Measurements from ENCODE around the gene DLG4.
A peak's percentile ranks its signal among the peaks of the same experiment; 100 is the strongest.

The DLG4 gene

GRCh38 chr17:7238420-7239090 lies 18.9 kb upstream of the DLG4 start:
- Histone ChIP-seq H3K4me1 (ENCODE audit: control insufficient read depth, insufficient read depth, low read length) (peaks cover 15% of the 10 kb centered on the region), H3K36me3 (ENCODE audit: control insufficient read depth, insufficient read depth, low read length) (peaks cover 38% of the 10 kb centered on the region), H3K27ac (ENCODE audit: low read depth, low read length) (peak overlapping the region; percentile 90)

GRCh38 chr17:7237761-7238419 lies 18.3 kb upstream of the DLG4 start:
- H3K9me3 ChIP-seq (ENCODE audit: control insufficient read depth, insufficient read depth, low read depth, low read length): no peaks in the 10 kb centered on the region
- no peaks in the 10 kb centered on the region for H3K27me3 ChIP-seq (ENCODE audit: control insufficient read depth, insufficient read depth, low read length)
- H3K4me3 ChIP-seq (ENCODE audit: low read depth, low read length): peak overlapping the region; percentile 95
- H3K4me1 ChIP-seq (ENCODE audit: control insufficient read depth, insufficient read depth, low read length): peaks cover 13% of the 10 kb centered on the region; the same call in 1 of the 2 replicates
- H3K36me3 ChIP-seq (ENCODE audit: control insufficient read depth, insufficient read depth, low read length): peaks cover 38% of the 10 kb centered on the region
- H3K27ac ChIP-seq (ENCODE audit: low read depth, low read length): peak overlapping the region; percentile 86; the same call in 1 of the 2 replicates
- peak overlapping the region; percentile 79 for H3K9ac ChIP-seq (ENCODE audit: low read length)

More at GRCh38 chr17:7238420-7239090, 18.9 kb upstream of the DLG4 start:
- peak overlapping the region; percentile 92 for H3K9ac ChIP-seq (ENCODE audit: low read length)
- H3K27me3 ChIP-seq (ENCODE audit: control insufficient read depth, insufficient read depth, low read length): no peaks in the 10 kb centered on the region
- peak overlapping the region; percentile 95 for H3K4me3 ChIP-seq (ENCODE audit: low read depth, low read length)
- H3K9me3 ChIP-seq (ENCODE audit: control insufficient read depth, insufficient read depth, low read depth, low read length): no peaks in the 10 kb centered on the region

- peaks cover 16% of the 10 kb centered on the region; the same call in 1 of the 2 replicates for H3K4me1 ChIP-seq (ENCODE audit: control insufficient read depth, insufficient read depth, low read length)
- H3K9me3 ChIP-seq (ENCODE audit: control insufficient read depth, insufficient read depth, low read depth, low read length): no peaks in the 10 kb centered on the region
- peak overlapping the region; percentile 60 for H3K9ac ChIP-seq (ENCODE audit: low read length)
- peak overlapping the region; percentile 95 for H3K4me3 ChIP-seq (ENCODE audit: low read depth, low read length)
- peaks cover 38% of the 10 kb centered on the region for H3K36me3 ChIP-seq (ENCODE audit: control insufficient read depth, insufficient read depth, low read length)
- no peaks in the 10 kb centered on the region for H3K27me3 ChIP-seq (ENCODE audit: control insufficient read depth, insufficient read depth, low read length)
- H3K27ac ChIP-seq (ENCODE audit: low read depth, low read length): no peak overlapping the region; the same call in 1 of the 2 replicates
Measured at GRCh38 chr17:7237266-7237760, 17.7 kb upstream of the DLG4 start.

GRCh38 chr17:7236808-7237207 lies 17.2 kb upstream of the DLG4 start:
- Histone ChIP-seq H3K4me3 (ENCODE audit: low read depth, low read length) (peak overlapping the region; percentile 95; the same call in 1 of the 2 replicates), H3K9me3 (ENCODE audit: control insufficient read depth, insufficient read depth, low read depth, low read length) (no peaks in the 10 kb centered on the region), H3K36me3 (ENCODE audit: control insufficient read depth, insufficient read depth, low read length) (peaks cover 38% of the 10 kb centered on the region), H3K9ac (ENCODE audit: low read length) (no peak overlapping the region), H3K27ac (ENCODE audit: low read depth, low read length) (no peak overlapping the region), H3K27me3 (ENCODE audit: control insufficient read depth, insufficient read depth, low read length) (no peaks in the 10 kb centered on the region), H3K4me1 (ENCODE audit: control insufficient read depth, insufficient read depth, low read length) (peaks cover 17% of the 10 kb centered on the region; the same call in 1 of the 2 replicates)

GRCh38 chr17:7235693-7236665 lies 16.3 kb upstream of the DLG4 start:
- no peak overlapping the region for H3K27ac ChIP-seq (ENCODE audit: low read depth, low read length)
- no peak overlapping the region for H3K4me3 ChIP-seq (ENCODE audit: low read depth, low read length)
- H3K9ac ChIP-seq (ENCODE audit: low read length): peak overlapping the region; percentile 7
- H3K27me3 ChIP-seq (ENCODE audit: control insufficient read depth, insufficient read depth, low read length): no peaks in the 10 kb centered on the region
- H3K4me1 ChIP-seq (ENCODE audit: control insufficient read depth, insufficient read depth, low read length): peaks cover 17% of the 10 kb centered on the region; the same call in 1 of the 2 replicates
- peaks cover 38% of the 10 kb centered on the region for H3K36me3 ChIP-seq (ENCODE audit: control insufficient read depth, insufficient read depth, low read length)
- no peaks in the 10 kb centered on the region for H3K9me3 ChIP-seq (ENCODE audit: control insufficient read depth, insufficient read depth, low read depth, low read length)

- Histone ChIP-seq H3K9ac (ENCODE audit: low read length) (peak within 1 kb of the TSS; percentile 93), H3K9me3 (ENCODE audit: control insufficient read depth, insufficient read depth, low read depth, low read length) (no peaks in the 10 kb centered on the region), H3K27ac (ENCODE audit: low read depth, low read length) (peak within 1 kb of the TSS; percentile 84), H3K36me3 (ENCODE audit: control insufficient read depth, insufficient read depth, low read length) (peaks cover 44% of the 10 kb centered on the region), H3K4me1 (ENCODE audit: control insufficient read depth, insufficient read depth, low read length) (peaks cover 13% of the 10 kb centered on the region; the same call in 1 of the 2 replicates), H3K4me3 (ENCODE audit: low read depth, low read length) (peak within 1 kb of the TSS; percentile 83), H3K27me3 (ENCODE audit: control insufficient read depth, insufficient read depth, low read length) (no peaks in the 10 kb centered on the region)
Measured at GRCh38 chr17:7234083-7234951, 14.7 kb upstream of the DLG4 start, which contains the start of gene DVL2. Gene DVL2 (minus strand): TSS chr17:7234517. CDS start chr17:7234262, 255 bp downstream.

GRCh38 chr17:7233701-7234082 lies 14.1 kb upstream of the DLG4 start:
- Histone ChIP-seq H3K27ac (ENCODE audit: low read depth, low read length) (peak overlapping the region; percentile 84), H3K36me3 (ENCODE audit: control insufficient read depth, insufficient read depth, low read length) (peaks cover 51% of the 10 kb centered on the region), H3K4me1 (ENCODE audit: control insufficient read depth, insufficient read depth, low read length) (peaks cover 13% of the 10 kb centered on the region; the same call in 1 of the 2 replicates)

GRCh38 chr17:7232114-7232513 lies 12.5 kb upstream of the DLG4 start:
- no peak overlapping the region for H3K27ac ChIP-seq (ENCODE audit: low read depth, low read length)
- H3K9me3 ChIP-seq (ENCODE audit: control insufficient read depth, insufficient read depth, low read depth, low read length): no peaks in the 10 kb centered on the region
- H3K9ac ChIP-seq (ENCODE audit: low read length): no peak overlapping the region
- H3K4me3 ChIP-seq (ENCODE audit: low read depth, low read length): peak overlapping the region; percentile 40
- H3K4me1 ChIP-seq (ENCODE audit: control insufficient read depth, insufficient read depth, low read length): peaks cover 8% of the 10 kb centered on the region; the same call in 1 of the 2 replicates
- no peaks in the 10 kb centered on the region for H3K27me3 ChIP-seq (ENCODE audit: control insufficient read depth, insufficient read depth, low read length)
- peaks cover 63% of the 10 kb centered on the region for H3K36me3 ChIP-seq (ENCODE audit: control insufficient read depth, insufficient read depth, low read length)

More at GRCh38 chr17:7233701-7234082, 14.1 kb upstream of the DLG4 start:
- no peaks in the 10 kb centered on the region for H3K9me3 ChIP-seq (ENCODE audit: control insufficient read depth, insufficient read depth, low read depth, low read length)
- no peaks in the 10 kb centered on the region for H3K27me3 ChIP-seq (ENCODE audit: control insufficient read depth, insufficient read depth, low read length)
- H3K4me3 ChIP-seq (ENCODE audit: low read depth, low read length): peak overlapping the region; percentile 83
- peak overlapping the region; percentile 93 for H3K9ac ChIP-seq (ENCODE audit: low read length)

- Histone ChIP-seq H3K27ac (ENCODE audit: low read depth, low read length) (no peak overlapping the region), H3K36me3 (ENCODE audit: control insufficient read depth, insufficient read depth, low read length) (peaks cover 64% of the 10 kb centered on the region), H3K27me3 (ENCODE audit: control insufficient read depth, insufficient read depth, low read length) (no peaks in the 10 kb centered on the region), H3K9ac (ENCODE audit: low read length) (no peak overlapping the region), H3K4me1 (ENCODE audit: control insufficient read depth, insufficient read depth, low read length) (peaks cover 7% of the 10 kb centered on the region; the same call in 1 of the 2 replicates), H3K4me3 (ENCODE audit: low read depth, low read length) (no peak overlapping the region), H3K9me3 (ENCODE audit: control insufficient read depth, insufficient read depth, low read depth, low read length) (no peaks in the 10 kb centered on the region)
Measured at GRCh38 chr17:7229504-7229903, 9.9 kb upstream of the DLG4 start.
